MG63 (cell line): ENCODE data around the gene TFRC. TPM values are rescaled to one million over a fixed set of nuclear protein-coding genes. Genes with fewer than 3 reads are reported as not detected.
"Not testable (repeated sequence)": the region's sequence is repeated elsewhere in the genome, so short reads cannot be mapped to it uniquely, and the experiment has no call there.

Source experiments
- DNase-seq: peaks from one replicate; pipeline ENCODE4 v3.0.0-alpha.2; 2020
- H3K27me3 ChIP-seq: fragments of 250-450 bp; sonication (Bioruptor Pico); 2 replicates; pipeline ENCODE4 v1.5.1; 2020; ENCODE audit warnings: mild to moderate bottlenecking, moderate library complexity
- H3K36me3 ChIP-seq: fragments of 250-450 bp; sonication (Bioruptor Pico); 2 replicates; pipeline ENCODE4 v1.5.1; 2020; ENCODE audit warnings: mild to moderate bottlenecking, moderate library complexity
- H3K4me3 ChIP-seq: fragments of 250-450 bp; sonication (Bioruptor Pico); 2 replicates; pipeline ENCODE4 v1.5.1; 2020; ENCODE audit warnings: mild to moderate bottlenecking, moderate library complexity
- H3K9me3 ChIP-seq: fragments of 250-450 bp; sonication (Bioruptor Pico); 2 replicates; pipeline ENCODE4 v1.5.1; 2020; ENCODE audit warnings: mild to moderate bottlenecking, moderate library complexity
- total RNA-seq: library from RNA; depleted of rRNA; stranded (reverse); fragments of >200 nt; shearing (Covaris generic); gene quantifications from 2 replicates; pipeline ENCODE4 v1.2.3, GENCODE V29; 2014; ENCODE audit warnings: low replicate concordance; rRNA removed

TFRC gene
- total RNA-seq, 1 experiment from 2014 or later = 49.9 TPM

DNA sequence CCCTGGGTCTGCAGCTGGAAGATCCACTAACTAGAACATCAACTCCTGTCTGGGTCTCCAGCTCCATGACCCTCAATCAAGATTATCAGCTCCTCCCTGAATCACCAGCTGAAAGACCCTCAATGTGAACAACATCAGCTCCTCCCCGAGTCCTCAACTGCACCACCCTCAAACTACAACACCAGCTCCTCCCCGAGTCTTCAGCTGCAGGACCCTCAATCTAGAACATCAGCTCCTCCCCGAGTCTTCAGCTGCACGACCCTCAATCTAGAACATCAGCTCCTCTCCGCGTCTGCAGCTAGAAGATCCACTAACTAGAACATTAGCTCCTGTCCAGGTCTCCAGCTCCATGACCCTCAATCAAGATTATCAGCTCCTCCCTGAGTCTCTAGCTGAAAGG is 79.2 kb downstream of the TFRC start:
- not testable (repeated sequence) for H3K27me3 ChIP-seq, H3K36me3 ChIP-seq, H3K9me3 ChIP-seq, H3K4me3 ChIP-seq, DNase-seq

DNA sequence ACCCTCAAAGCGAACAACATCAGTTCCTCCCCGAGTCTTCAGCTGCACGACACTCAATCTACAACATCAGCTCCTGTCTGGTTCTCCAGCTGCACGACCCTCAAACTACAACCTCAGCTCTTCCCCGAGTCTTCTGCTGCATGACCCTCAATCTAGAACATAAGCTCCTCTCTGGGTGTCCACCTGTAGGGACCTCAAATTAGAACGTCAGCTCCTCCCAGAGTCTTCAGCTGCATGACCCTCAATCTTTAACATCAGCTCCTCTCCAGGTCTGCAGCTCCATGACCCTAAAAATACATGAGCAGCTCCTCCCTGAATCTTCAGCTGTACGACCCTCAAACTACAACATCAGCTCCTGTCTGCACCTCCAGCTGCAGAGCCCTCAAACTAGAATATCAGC is 80.7 kb downstream of the TFRC start:
- not testable (repeated sequence) for H3K9me3 ChIP-seq, H3K4me3 ChIP-seq, DNase-seq, H3K27me3 ChIP-seq, H3K36me3 ChIP-seq

DNA sequence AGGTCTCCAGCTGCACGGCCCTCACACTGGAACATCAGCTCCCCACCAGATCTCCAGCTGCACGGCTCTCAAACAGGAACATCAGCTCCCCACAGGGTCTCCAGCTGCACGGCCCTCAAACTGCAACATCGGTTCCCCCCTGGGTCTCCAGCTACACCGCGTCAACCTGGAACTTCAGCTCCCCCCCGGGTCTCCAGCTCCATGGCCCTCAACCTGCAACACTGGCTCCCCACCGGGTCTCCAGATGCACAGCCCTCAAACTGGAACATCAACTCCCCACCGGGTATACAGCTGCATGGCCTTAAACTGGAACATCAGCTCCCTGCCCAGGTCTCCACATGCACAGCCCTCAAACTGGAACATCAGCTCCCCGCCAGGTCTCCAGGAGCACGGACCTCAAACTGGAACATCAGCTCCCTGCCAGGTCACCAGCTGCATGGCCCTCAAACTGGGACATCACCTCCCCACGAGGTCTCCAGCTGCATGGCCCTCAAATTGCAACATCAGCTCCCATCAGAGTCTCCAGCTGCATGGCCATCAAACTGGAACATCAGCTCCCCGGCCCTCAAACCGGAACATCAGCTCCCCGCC is 81.4 kb downstream of the TFRC start:
- not testable (repeated sequence) for H3K4me3 ChIP-seq, DNase-seq, H3K9me3 ChIP-seq, H3K36me3 ChIP-seq, H3K27me3 ChIP-seq

DNA sequence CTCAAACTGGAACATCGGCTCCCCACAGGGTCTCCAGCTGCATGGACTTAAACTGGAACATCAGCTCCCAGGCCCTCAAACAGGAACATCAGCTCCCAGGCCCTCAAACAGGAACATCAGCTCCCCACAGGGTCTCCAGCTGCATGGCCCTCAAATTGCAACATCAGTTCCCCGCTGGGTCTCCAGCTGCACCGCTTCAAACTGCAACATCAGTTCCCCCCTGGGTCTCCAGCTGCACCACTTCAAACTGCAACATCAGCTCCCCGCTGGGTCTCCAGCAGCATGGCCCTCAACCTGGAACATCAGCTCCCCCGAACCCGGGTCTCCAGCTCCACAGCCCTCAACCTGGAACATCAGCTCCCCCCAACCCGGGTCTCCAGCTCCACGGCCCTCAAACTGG is 82.0 kb downstream of the TFRC start:
- H3K27me3 ChIP-seq = peaks cover 4% of the 10 kb centered on the region; the same call in 1 of the 2 replicates

More for the DNA sequence above, 82.0 kb downstream of the TFRC start:
- H3K4me3 ChIP-seq = no peak overlapping the region
- no peak for DNase-seq
- H3K9me3 ChIP-seq = no peaks in the 10 kb centered on the region
- no peaks in the 10 kb centered on the region for H3K36me3 ChIP-seq

Other genes starting within 250 kb of the TFRC start
- 6.3 and 22.2 TPM in 2 replicates for gene TNK2, start 173.5 kb downstream of the TFRC start, total RNA-seq
- gene ZDHHC19, start 129.3 kb upstream of the TFRC start, total RNA-seq = not detected in 2 replicates
- gene SLC51A, start 134.4 kb upstream of the TFRC start, total RNA-seq = not detected in 2 replicates
- gene PCYT1A, start 205.6 kb upstream of the TFRC start, total RNA-seq = 52.6 and 82.0 TPM in 2 replicates
- gene DYNLT2B, start 236.2 kb upstream of the TFRC start, total RNA-seq = 15.4 and 34.3 TPM in 2 replicates